H7 (cell line): ENCODE results near the gene SV2B. TPM values are rescaled to one million over a fixed set of nuclear protein-coding genes. Genes with fewer than 3 reads are reported as not detected.

Experiments used
- DNase-seq: peaks from one replicate; pipeline ENCODE4 v3.0.0; 2012
- H3K27me3 ChIP-seq: 2 replicates; pipeline ENCODE4 v1.6.0; 2011; ENCODE audit warnings: mild to moderate bottlenecking, low read length; ENCODE audit not compliant: control insufficient read depth, insufficient read depth
- H3K36me3 ChIP-seq: replicated peaks from 2 replicates; pipeline ENCODE4 v1.5.1; 2011; ENCODE audit warnings: low read length; ENCODE audit not compliant: control insufficient read depth, insufficient read depth
- H3K4me3 ChIP-seq: 2 replicates; pipeline ENCODE4 v1.5.1; 2011; ENCODE audit warnings: low read depth, mild to moderate bottlenecking, control low read depth, low read length, moderate library complexity; ENCODE audit not compliant: insufficient read depth
- total RNA-seq: library from RNA; depleted of rRNA; stranded (reverse); fragments of >200 nt; shearing (Covaris generic); gene quantifications from 2 replicates; pipeline ENCODE4 v1.2.3, GENCODE V29; 2014

SV2B gene
- total RNA-seq, 1 experiment from 2014 or later = 0.03 TPM

- H3K27me3 ChIP-seq = no peaks in the 10 kb centered on the region
- H3K4me3 ChIP-seq = no peak overlapping the region
- no peaks in the 10 kb centered on the region for H3K36me3 ChIP-seq
- no peak for DNase-seq
Measured at GRCh38 chr15:91284758-91285466, 184.9 kb downstream of the SV2B start.

- Histone ChIP-seq H3K36me3 (no peaks in the 10 kb centered on the region), H3K4me3 (no peak overlapping the region), H3K27me3 (no peaks in the 10 kb centered on the region)
- DNase-seq = peak; percentile 29
Measured at GRCh38 chr15:91289324-91289723, 189.3 kb downstream of the SV2B start.

GRCh38 chr15:91290553-91290952 lies 190.5 kb downstream of the SV2B start:
- DNase-seq = no peak
- no peaks in the 10 kb centered on the region for H3K36me3 ChIP-seq
- no peak overlapping the region for H3K4me3 ChIP-seq
- H3K27me3 ChIP-seq = no peaks in the 10 kb centered on the region

- peak; percentile 65 for DNase-seq
- no peak overlapping the region for H3K4me3 ChIP-seq
- H3K36me3 ChIP-seq = no peaks in the 10 kb centered on the region
- no peaks in the 10 kb centered on the region for H3K27me3 ChIP-seq
Measured at GRCh38 chr15:91291673-91292072, 191.6 kb downstream of the SV2B start.

- Histone ChIP-seq H3K4me3 (no peak overlapping the region), H3K36me3 (no peaks in the 10 kb centered on the region), H3K27me3 (no peaks in the 10 kb centered on the region)
- no peak for DNase-seq
Measured at GRCh38 chr15:91294344-91294743, 194.3 kb downstream of the SV2B start.

GRCh38 chr15:91294795-91295194 lies 194.7 kb downstream of the SV2B start:
- DNase-seq = no peak
- Histone ChIP-seq H3K4me3 (no peak overlapping the region), H3K36me3 (no peaks in the 10 kb centered on the region), H3K27me3 (no peaks in the 10 kb centered on the region)

GRCh38 chr15:91298101-91298500 lies 198.0 kb downstream of the SV2B start:
- DNase-seq = no peak
- no peaks in the 10 kb centered on the region for H3K27me3 ChIP-seq

GRCh38 chr15:91302588-91303439 lies 202.8 kb downstream of the SV2B start:
- H3K4me3 ChIP-seq = no peak overlapping the region
- peak; percentile 78 for DNase-seq
- no peaks in the 10 kb centered on the region for H3K27me3 ChIP-seq
- H3K36me3 ChIP-seq = no peaks in the 10 kb centered on the region

More at GRCh38 chr15:91298101-91298500, 198.0 kb downstream of the SV2B start:
- H3K4me3 ChIP-seq = no peak overlapping the region
- H3K36me3 ChIP-seq = no peaks in the 10 kb centered on the region

GRCh38 chr15:91304210-91304609 lies 204.2 kb downstream of the SV2B start:
- no peak overlapping the region for H3K4me3 ChIP-seq
- no peak for DNase-seq
- H3K36me3 ChIP-seq = no peaks in the 10 kb centered on the region
- no peaks in the 10 kb centered on the region for H3K27me3 ChIP-seq

- DNase-seq = no peak
- H3K36me3 ChIP-seq = no peaks in the 10 kb centered on the region
- H3K27me3 ChIP-seq = no peaks in the 10 kb centered on the region
- no peak overlapping the region for H3K4me3 ChIP-seq
Measured at GRCh38 chr15:91304786-91305185, 204.7 kb downstream of the SV2B start.

GRCh38 chr15:91306144-91306543 lies 206.1 kb downstream of the SV2B start:
- H3K36me3 ChIP-seq = no peaks in the 10 kb centered on the region
- DNase-seq = no peak
- no peaks in the 10 kb centered on the region for H3K27me3 ChIP-seq
- H3K4me3 ChIP-seq = no peak overlapping the region

- Histone ChIP-seq H3K4me3 (no peak overlapping the region), H3K27me3 (no peaks in the 10 kb centered on the region), H3K36me3 (no peaks in the 10 kb centered on the region)
- DNase-seq = no peak
Measured at GRCh38 chr15:91307601-91308000, 207.5 kb downstream of the SV2B start.

GRCh38 chr15:91308199-91308598 lies 208.1 kb downstream of the SV2B start:
- DNase-seq = no peak
- H3K36me3 ChIP-seq = no peaks in the 10 kb centered on the region
- H3K27me3 ChIP-seq = no peaks in the 10 kb centered on the region
- H3K4me3 ChIP-seq = no peak overlapping the region

- no peaks in the 10 kb centered on the region for H3K27me3 ChIP-seq
- no peaks in the 10 kb centered on the region for H3K36me3 ChIP-seq
- DNase-seq = no peak
- no peak overlapping the region for H3K4me3 ChIP-seq
Measured at GRCh38 chr15:91308855-91309254, 208.8 kb downstream of the SV2B start.

GRCh38 chr15:91311986-91312385 lies 211.9 kb downstream of the SV2B start:
- H3K4me3 ChIP-seq = no peak overlapping the region
- H3K27me3 ChIP-seq = no peaks in the 10 kb centered on the region
- H3K36me3 ChIP-seq = no peaks in the 10 kb centered on the region
- no peak for DNase-seq
